H9 (cell line): ENCODE data around the gene RAB31. TPM values are rescaled to one million over a fixed set of nuclear protein-coding genes. Genes with fewer than 3 reads are reported as not detected.

Source experiments
- DNase-seq: peaks from one replicate; pipeline ENCODE4 v3.0.0-alpha.2; 2017
- H2AFZ ChIP-seq: one replicate; pipeline ENCODE4 v1.6.1; 2013; ENCODE audit warnings: mild to moderate bottlenecking, low read length, control low read depth, moderate library complexity
- H2AK5ac ChIP-seq: 2 replicates; pipeline ENCODE4 v1.6.1; 2013; ENCODE audit warnings: low read length, control low read depth, mixed read lengths; ENCODE audit not compliant: insufficient read length
- H2BK120ac ChIP-seq: one replicate; pipeline ENCODE4 v1.6.1; 2013; ENCODE audit warnings: low read depth, mild to moderate bottlenecking, low read length, control low read depth, inconsistent platforms; ENCODE audit not compliant: poor library complexity, severe bottlenecking
- H2BK12ac ChIP-seq: 2 replicates; pipeline ENCODE4 v1.6.1; 2013; ENCODE audit warnings: low read length, control low read depth, mixed read lengths, low read depth; ENCODE audit not compliant: insufficient read length
- H2BK15ac ChIP-seq: 2 replicates; pipeline ENCODE4 v1.6.1; 2013; ENCODE audit warnings: low read depth, low read length, control low read depth
- H2BK20ac ChIP-seq: one replicate; pipeline ENCODE4 v1.6.1; 2013; ENCODE audit warnings: low read depth, mild to moderate bottlenecking, low read length, control low read depth, inconsistent platforms; ENCODE audit not compliant: poor library complexity, severe bottlenecking
- H2BK5ac ChIP-seq: 2 replicates; pipeline ENCODE4 v1.6.1; 2013; ENCODE audit warnings: low read length, control low read depth, mixed read lengths; ENCODE audit not compliant: insufficient read length
- H3K14ac ChIP-seq: 2 replicates; pipeline ENCODE4 v1.6.1; 2013; ENCODE audit warnings: low read length, control low read depth; ENCODE audit not compliant: insufficient read depth
- H3K18ac ChIP-seq: 2 replicates; pipeline ENCODE4 v1.6.1; 2013; ENCODE audit warnings: low read depth, mild to moderate bottlenecking, mixed read lengths, low read length, control low read depth; ENCODE audit not compliant: insufficient read length
- H3K23ac ChIP-seq: 2 replicates; pipeline ENCODE4 v1.6.1; 2013; ENCODE audit warnings: low read length, control low read depth, mixed read lengths, low read depth; ENCODE audit not compliant: insufficient read length
- H3K23me2 ChIP-seq: 2 replicates; pipeline ENCODE4 v1.6.1; 2013; ENCODE audit warnings: low read depth, mild to moderate bottlenecking, mixed read lengths, low read length, control low read depth; ENCODE audit not compliant: insufficient read length, poor library complexity, severe bottlenecking
- H3K27ac ChIP-seq: 2 replicates; pipeline ENCODE4 v1.5.1; 2013; ENCODE audit warnings: low read length, control low read depth, mixed read lengths, low read depth; ENCODE audit not compliant: insufficient read length
- H3K27me3 ChIP-seq: 2 replicates; pipeline ENCODE4 v1.6.1; 2013; ENCODE audit warnings: low read length, control low read depth, inconsistent platforms; ENCODE audit not compliant: insufficient read depth
- H3K4ac ChIP-seq: 2 replicates; pipeline ENCODE4 v1.6.1; 2013; ENCODE audit warnings: low read depth, mild to moderate bottlenecking, control low read depth, inconsistent platforms, low read length, moderate library complexity
- H3K4me1 ChIP-seq: 2 replicates; pipeline ENCODE4 v1.6.1; 2013; ENCODE audit warnings: low read length, control low read depth, inconsistent platforms; ENCODE audit not compliant: insufficient read depth
- H3K4me2 ChIP-seq: 2 replicates; pipeline ENCODE4 v1.6.1; 2013; ENCODE audit warnings: low read length, control low read depth, mixed read lengths; ENCODE audit not compliant: insufficient read length, insufficient read depth
- H3K56ac ChIP-seq: 2 replicates; pipeline ENCODE4 v1.6.1; 2013; ENCODE audit warnings: low read depth, mild to moderate bottlenecking, mixed read lengths, low read length, control low read depth; ENCODE audit not compliant: insufficient read length
- H3K79me1 ChIP-seq: 2 replicates; pipeline ENCODE4 v1.6.1; 2013; ENCODE audit warnings: low read depth, mild to moderate bottlenecking, moderate library complexity, low read length, control low read depth, inconsistent platforms; ENCODE audit not compliant: insufficient read depth, poor library complexity, severe bottlenecking
- H3K79me2 ChIP-seq: 2 replicates; pipeline ENCODE4 v1.6.1; 2013; ENCODE audit warnings: low read length, control low read depth, inconsistent platforms; ENCODE audit not compliant: insufficient read depth
- H3K9ac ChIP-seq: 2 replicates; pipeline ENCODE4 v1.6.1; 2013; ENCODE audit warnings: low read length, control low read depth, mixed read lengths; ENCODE audit not compliant: insufficient read length; ENCODE audit errors: extremely low read depth
- H3K9me3 ChIP-seq: one replicate; pipeline ENCODE4 v1.6.1; 2013; ENCODE audit warnings: low read depth, low read length, inconsistent platforms; ENCODE audit not compliant: control insufficient read depth
- H3T11ph ChIP-seq: one replicate; pipeline ENCODE4 v1.6.1; 2013; ENCODE audit warnings: mild to moderate bottlenecking, low read length, control low read depth, inconsistent platforms
- H4K20me1 ChIP-seq: one replicate; pipeline ENCODE4 v1.6.1; 2013; ENCODE audit not compliant: control insufficient read depth, insufficient read length, insufficient read depth
- H4K5ac ChIP-seq: 2 replicates; pipeline ENCODE4 v1.6.1; 2013; ENCODE audit warnings: low read depth, mild to moderate bottlenecking, mixed read lengths, low read length, control low read depth; ENCODE audit not compliant: insufficient read length
- H4K8ac ChIP-seq: replicated peaks from 2 replicates; pipeline ENCODE4 v1.6.1; 2013; ENCODE audit warnings: low read length, control low read depth, mixed read lengths, low read depth; ENCODE audit not compliant: insufficient read length
- H4K91ac ChIP-seq: 2 replicates; pipeline ENCODE4 v1.6.1; 2013; ENCODE audit warnings: low read depth, mild to moderate bottlenecking, moderate library complexity, mixed read lengths, low read length, control low read depth; ENCODE audit not compliant: insufficient read length
- H3K27ac Mint-ChIP-seq, 3 experiments: 2 replicates in 2 of 3; 3 replicates in 1 of 3; pipeline ENCODE4 v1.8.0; 2020 to 2021; ENCODE audit warnings: mixed read lengths in 3 of 3, mild to moderate bottlenecking in 1 of 3, moderate library complexity in 1 of 3
- H3K27me3 Mint-ChIP-seq: 2 replicates; pipeline ENCODE4 v1.8.0; 2021; ENCODE audit warnings: low read depth, mild to moderate bottlenecking, moderate library complexity, mixed read lengths
- H3K36me3 Mint-ChIP-seq, 3 experiments: 2 replicates in 2 of 3; 3 replicates in 1 of 3; pipeline ENCODE4 v1.8.0; 2020 to 2021; ENCODE audit warnings: low read depth in 3 of 3, mixed read lengths in 3 of 3; ENCODE audit not compliant: insufficient read depth in 1 of 3
- H3K4me1 Mint-ChIP-seq, 2 experiments: 2 replicates each; pipeline ENCODE4 v1.8.0; 2020; ENCODE audit warnings: mixed read lengths in 2 of 2
- H3K4me3 Mint-ChIP-seq, 2 experiments: 2 replicates in 1 of 2; 3 replicates in 1 of 2; pipeline ENCODE4 v1.8.0; 2020 to 2021; ENCODE audit warnings: mild to moderate bottlenecking in 2 of 2, mixed read lengths in 2 of 2, moderate library complexity in 1 of 2
- H3K9me3 Mint-ChIP-seq, 2 experiments: 2 replicates in 1 of 2; 3 replicates in 1 of 2; pipeline ENCODE4 v1.8.0; 2020; ENCODE audit warnings: mild to moderate bottlenecking in 2 of 2, mixed read lengths in 2 of 2, moderate library complexity in 1 of 2
- WGBS: extraction: QIAGEN DNeasy Blood & Tissue Kit; methylation state at CpG from one replicate; pipeline ENCODE4 v1.1.7; 2013; ENCODE audit warnings: missing lambda C conversion rate, low lambda C conversion rate, mixed read lengths; ENCODE audit not compliant: insufficient read length; ENCODE audit errors: extremely low coverage; 5-methylcytosine and 5-hydroxymethylcytosine counted together
- total RNA-seq: library from RNA; stranded (reverse); gene quantifications from 2 replicates; pipeline ENCODE4 v1.2.1, GENCODE V29; 2021
- TF ChIP-seq, protein P1 (sequence below): fragments of 200-600 bp; sonication (generic); conservative IDR thresholded peaks from 3 replicates; pipeline ENCODE4 v1.8.0; 2021; ENCODE audit warnings: antibody characterized with exemption, mild to moderate bottlenecking

The RAB31 gene
- total RNA-seq, 1 experiment from 2014 or later: 22.4 TPM

DNA sequence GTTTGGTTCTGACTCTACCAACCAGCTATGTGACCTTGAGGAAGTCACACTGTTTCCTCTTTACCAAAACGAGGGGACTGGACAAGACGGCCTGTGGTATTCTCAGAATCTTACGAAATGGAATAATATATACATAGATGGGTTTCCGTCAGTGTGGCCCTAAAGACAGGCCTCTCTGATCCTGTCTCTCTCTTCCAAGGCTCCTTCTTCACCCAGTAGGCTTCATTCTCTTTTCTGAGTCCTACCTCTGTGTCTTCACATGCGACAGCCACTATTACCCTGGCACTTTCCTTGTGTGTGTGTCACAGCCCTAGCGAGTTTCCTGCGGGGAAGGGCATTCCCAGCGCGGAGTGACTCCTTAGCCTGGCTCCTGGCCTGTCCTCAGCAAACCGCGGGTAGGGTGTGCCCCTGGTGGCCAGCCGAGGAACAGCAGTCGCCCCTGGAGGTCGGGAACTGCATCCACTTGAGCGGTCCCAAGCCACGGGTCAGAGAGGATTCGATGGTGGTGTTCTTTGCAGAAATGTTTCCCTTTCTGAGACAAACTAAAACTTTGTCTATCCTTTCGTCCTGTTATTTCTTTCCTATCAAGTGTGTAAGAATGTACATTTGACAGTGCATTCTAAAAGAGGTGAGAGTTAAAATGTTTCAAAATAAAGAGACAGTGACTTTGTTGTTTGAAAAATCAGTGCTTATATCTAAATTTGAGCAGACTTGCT is 63.3 kb downstream of the RAB31 start:
- Mint-ChIP-seq H3K27ac (no peak overlapping the region), H3K27me3 (peaks cover 3% of the 10 kb centered on the region; the same call in 1 of the 2 replicates), H3K4me3 (no peak overlapping the region), H3K9me3 (no peaks in the 10 kb centered on the region), H3K36me3 (no peaks in the 10 kb centered on the region; a peak in 1 of 7 replicates), H3K4me1 (peaks cover 29 to 30% of the 10 kb centered on the region in 2 experiments)
- TF ChIP-seq, protein P1, sequence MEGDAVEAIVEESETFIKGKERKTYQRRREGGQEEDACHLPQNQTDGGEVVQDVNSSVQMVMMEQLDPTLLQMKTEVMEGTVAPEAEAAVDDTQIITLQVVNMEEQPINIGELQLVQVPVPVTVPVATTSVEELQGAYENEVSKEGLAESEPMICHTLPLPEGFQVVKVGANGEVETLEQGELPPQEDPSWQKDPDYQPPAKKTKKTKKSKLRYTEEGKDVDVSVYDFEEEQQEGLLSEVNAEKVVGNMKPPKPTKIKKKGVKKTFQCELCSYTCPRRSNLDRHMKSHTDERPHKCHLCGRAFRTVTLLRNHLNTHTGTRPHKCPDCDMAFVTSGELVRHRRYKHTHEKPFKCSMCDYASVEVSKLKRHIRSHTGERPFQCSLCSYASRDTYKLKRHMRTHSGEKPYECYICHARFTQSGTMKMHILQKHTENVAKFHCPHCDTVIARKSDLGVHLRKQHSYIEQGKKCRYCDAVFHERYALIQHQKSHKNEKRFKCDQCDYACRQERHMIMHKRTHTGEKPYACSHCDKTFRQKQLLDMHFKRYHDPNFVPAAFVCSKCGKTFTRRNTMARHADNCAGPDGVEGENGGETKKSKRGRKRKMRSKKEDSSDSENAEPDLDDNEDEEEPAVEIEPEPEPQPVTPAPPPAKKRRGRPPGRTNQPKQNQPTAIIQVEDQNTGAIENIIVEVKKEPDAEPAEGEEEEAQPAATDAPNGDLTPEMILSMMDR: peak; percentile 98
- H3K23me2 ChIP-seq: no peaks in the 10 kb centered on the region
- H3K18ac ChIP-seq: no peak overlapping the region
- H3K27ac ChIP-seq: no peak overlapping the region
- H2BK120ac ChIP-seq: no peak overlapping the region
- no peak overlapping the region for H4K5ac ChIP-seq
- H4K20me1 ChIP-seq: no peaks in the 10 kb centered on the region
- no peak overlapping the region for H3K14ac ChIP-seq
- no peak overlapping the region for H2AK5ac ChIP-seq
- H4K8ac ChIP-seq: no peak overlapping the region
- no peaks in the 10 kb centered on the region for H3K79me1 ChIP-seq
- no peak overlapping the region for H2BK20ac ChIP-seq
- H3K79me2 ChIP-seq: no peaks in the 10 kb centered on the region
- H3K4me2 ChIP-seq: no peak overlapping the region
- no peak overlapping the region for H3K23ac ChIP-seq
- no peaks in the 10 kb centered on the region for H3K27me3 ChIP-seq
- no peak overlapping the region for H2BK15ac ChIP-seq
- H3T11ph ChIP-seq: no peak overlapping the region
- peak; percentile 89 for DNase-seq
- no CpG with 5 or more reads among the region's 18 CpGs for WGBS
- no peak overlapping the region for H3K9ac ChIP-seq
- H3K4me1 ChIP-seq: no peaks in the 10 kb centered on the region
- H3K9me3 ChIP-seq: no peaks in the 10 kb centered on the region
- H4K91ac ChIP-seq: no peak overlapping the region
- no peak overlapping the region for H2AFZ ChIP-seq
- no peak overlapping the region for H2BK5ac ChIP-seq
- no peak overlapping the region for H2BK12ac ChIP-seq
- H3K4ac ChIP-seq: no peak overlapping the region
- no peak overlapping the region for H3K56ac ChIP-seq
